ENCODE data around the gene IGFBP5. TPM values are rescaled to one million over a fixed set of nuclear protein-coding genes. Genes with fewer than 3 reads are reported as not detected.

Gene IGFBP5
- total RNA-seq, 1 donor from 2014 or later, result 191 TPM

- intact Hi-C loops (cut with DNase I), result no loop called here
- peak; percentile 88 for DNase-seq (ENCODE audit: low spot score)
Measured at GRCh38 chr2:216692636-216693413, 2.5 kb downstream of the IGFBP5 start.

DNA sequence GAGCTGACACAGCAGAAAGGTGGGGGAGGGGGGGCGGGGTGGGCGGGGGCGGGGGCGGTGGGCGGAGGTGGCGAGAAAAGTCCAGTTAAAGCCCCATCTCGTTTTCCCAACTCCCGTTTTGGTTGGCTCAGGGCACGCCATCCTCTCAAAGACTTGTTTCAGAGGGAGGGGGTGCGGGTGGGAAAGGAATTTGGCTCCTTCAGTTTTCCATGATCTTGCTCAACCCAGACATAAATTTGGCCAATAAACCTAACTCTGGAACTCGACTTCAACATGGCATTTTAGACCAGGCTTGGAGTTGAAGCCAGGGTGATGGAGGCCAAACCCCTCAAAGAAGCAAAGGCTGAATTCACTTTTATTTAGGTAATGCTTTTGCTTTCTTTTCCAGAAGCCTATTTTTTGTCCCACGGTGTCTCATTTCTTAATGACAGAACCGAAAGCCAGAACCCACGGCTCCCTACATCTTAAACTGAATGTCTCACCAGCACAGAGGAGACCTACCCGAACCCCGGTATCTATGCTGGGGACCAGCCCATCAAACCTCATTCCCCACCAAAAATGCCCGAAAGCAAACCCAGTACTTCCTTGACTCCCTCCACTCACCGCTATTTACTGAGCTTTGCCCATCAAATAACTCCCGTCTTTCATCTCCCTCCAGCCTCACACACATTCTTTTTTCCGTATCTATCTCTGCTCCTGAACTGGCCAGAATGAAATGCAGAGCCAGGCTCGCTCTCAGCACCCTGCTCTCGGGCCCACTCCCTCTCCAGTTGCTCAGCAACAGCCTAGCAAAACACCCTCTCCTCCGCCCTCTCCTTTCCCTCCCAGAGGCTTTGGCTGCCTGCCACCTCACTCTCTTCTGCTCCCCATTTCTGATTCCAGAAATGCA lies 4.3 kb downstream of the IGFBP5 start:
- DNase-seq (ENCODE audit: low spot score), result peak; percentile 90
- intact Hi-C loops (cut with DNase I), result no loop called here

DNA sequence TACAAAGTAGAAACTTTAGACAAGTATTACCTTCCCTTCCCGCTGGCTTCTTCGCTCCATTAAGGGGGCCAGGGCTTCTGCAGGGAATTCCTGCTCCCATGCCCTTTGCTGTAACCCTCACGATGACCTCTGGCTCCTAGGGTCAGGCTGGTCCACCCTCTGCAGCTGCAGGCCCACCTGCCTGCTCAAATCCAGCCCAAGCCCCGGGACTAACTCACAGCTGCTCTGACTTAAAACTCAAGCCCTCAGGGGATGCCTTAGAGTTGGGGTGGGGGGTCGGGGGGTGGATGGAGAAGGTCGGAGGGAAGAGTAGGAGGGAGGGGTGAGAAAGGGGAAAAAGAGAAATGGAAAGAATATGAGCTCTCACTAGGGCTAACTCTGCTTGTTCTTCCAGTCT lies 4.9 kb downstream of the IGFBP5 start:
- DNase-seq (ENCODE audit: low spot score), result peak; percentile 22
- intact Hi-C loops (cut with DNase I), result no loop called here

DNA sequence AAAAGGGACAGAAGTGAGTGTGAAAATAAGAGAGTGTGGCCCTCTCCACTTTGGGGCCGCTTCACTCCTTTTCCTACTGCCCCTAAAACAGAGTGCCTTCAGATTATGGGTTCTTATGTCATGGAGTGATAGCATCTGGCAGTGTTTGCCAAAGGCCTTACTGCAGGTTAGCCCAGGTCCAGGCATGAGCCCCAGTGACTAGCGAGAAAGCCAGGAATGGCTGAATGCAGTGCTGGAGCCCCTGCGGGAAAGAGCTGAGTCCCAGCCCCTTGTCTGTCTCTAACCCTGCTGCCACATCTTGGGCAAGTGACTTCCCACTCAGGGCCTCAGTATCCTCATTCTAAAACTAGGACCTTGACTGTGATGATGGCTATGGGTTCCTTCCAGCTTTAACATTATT lies 6.0 kb downstream of the IGFBP5 start:
- intact Hi-C loops (cut with DNase I), result loop anchor here (10.0 kb wide), 1 partner anchor 695 kb away; no protein-coding TSS in a partner anchor
- DNase-seq (ENCODE audit: low spot score), result peak; percentile 66

DNA sequence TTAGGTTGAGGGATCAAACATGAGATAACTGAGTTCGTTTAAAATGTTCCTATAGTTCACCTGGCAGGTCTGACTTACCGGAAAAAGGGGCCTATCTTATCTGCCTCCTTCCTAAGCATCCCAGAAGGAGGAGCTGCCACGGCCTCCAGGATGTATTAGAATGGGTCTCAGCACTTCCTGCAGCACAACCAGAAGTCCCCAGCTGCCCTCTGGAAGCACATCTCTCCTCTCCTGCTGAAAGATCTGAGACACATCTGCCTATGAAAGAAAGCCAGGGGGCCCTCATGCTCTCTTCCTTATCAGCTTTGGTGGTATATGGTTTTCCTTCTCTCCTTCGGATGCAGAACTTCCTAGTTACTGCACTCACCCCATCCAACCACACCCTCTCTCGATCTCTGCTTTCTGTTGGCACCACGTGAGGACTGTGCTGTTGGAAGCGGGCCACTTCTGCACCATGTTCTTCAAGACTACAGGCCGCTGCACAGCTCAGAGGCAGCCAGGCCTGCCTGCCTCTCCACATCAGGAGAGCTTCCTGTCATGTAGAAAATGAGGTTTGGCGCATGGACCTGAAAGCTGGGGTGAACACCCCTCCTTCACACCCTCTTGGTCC lies 6.5 kb downstream of the IGFBP5 start:
- intact Hi-C loops (cut with DNase I), result loop anchor here (10.0 kb wide), 1 partner anchor 696 kb away; no protein-coding TSS in a partner anchor
- peak; percentile 76 for DNase-seq (ENCODE audit: low spot score)

- DNase-seq (ENCODE audit: low spot score), result peak; percentile 61
- intact Hi-C loops (cut with DNase I), result loop anchor here (10.0 kb wide), 1 partner anchor 697 kb away; no protein-coding TSS in a partner anchor
Measured at GRCh38 chr2:216687646-216688045, 7.7 kb downstream of the IGFBP5 start.

- intact Hi-C loops (cut with DNase I), result loop anchor here (10.0 kb wide), 1 partner anchor 698 kb away; no protein-coding TSS in a partner anchor
- peak; percentile 70 for DNase-seq (ENCODE audit: low spot score)
Measured at GRCh38 chr2:216687111-216687510, 8.2 kb downstream of the IGFBP5 start.

- peak; percentile 71 for DNase-seq (ENCODE audit: low spot score)
Measured at GRCh38 chr2:216685327-216685875, 9.9 kb downstream of the IGFBP5 start.

GRCh38 chr2:216683846-216684245 lies 11.5 kb downstream of the IGFBP5 start:
- DNase-seq (ENCODE audit: low spot score), result no peak
- intact Hi-C loops (cut with DNase I), result loop anchor here (1.0 to 10.0 kb wide), 3 partner anchors 483 to 826 kb away; no protein-coding TSS in a partner anchor

More at GRCh38 chr2:216685327-216685875, 9.9 kb downstream of the IGFBP5 start:
- intact Hi-C loops (cut with DNase I), result loop anchor here (10.0 kb wide), 1 partner anchor 699 kb away; no protein-coding TSS in a partner anchor

GRCh38 chr2:216681683-216682082 lies 13.7 kb downstream of the IGFBP5 start:
- intact Hi-C loops (cut with DNase I), result loop anchor here (5.0 to 10.0 kb wide), 2 partner anchors 486 to 703 kb away; no protein-coding TSS in a partner anchor
- no peak for DNase-seq (ENCODE audit: low spot score)

GRCh38 chr2:216680951-216681629 lies 14.3 kb downstream of the IGFBP5 start:
- intact Hi-C loops (cut with DNase I), result loop anchor here (5.0 to 10.0 kb wide), 2 partner anchors 486 to 704 kb away; no protein-coding TSS in a partner anchor
- DNase-seq (ENCODE audit: low spot score), result no peak

DNA sequence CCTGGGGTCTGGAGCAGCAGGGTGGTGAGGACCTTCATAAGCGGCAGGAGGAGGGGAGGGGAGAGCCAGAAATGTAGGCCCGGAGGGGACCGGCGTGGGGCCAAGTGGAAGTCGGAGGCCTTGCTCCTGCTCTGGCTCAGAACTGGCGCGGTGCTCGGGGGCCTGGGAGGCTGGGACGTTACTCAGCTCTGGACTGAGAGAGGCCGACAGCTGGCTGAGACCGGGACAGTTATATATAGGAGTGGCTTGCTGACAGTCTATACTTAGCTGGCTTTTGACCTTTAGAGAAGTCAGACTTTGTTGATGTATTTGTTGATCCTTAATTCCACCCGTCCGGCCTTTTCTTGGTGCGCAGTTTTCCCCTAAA lies 15.7 kb downstream of the IGFBP5 start:
- intact Hi-C loops (cut with DNase I), result loop anchor here (5.0 to 10.0 kb wide), 2 partner anchors 488 to 705 kb away; no protein-coding TSS in a partner anchor
- peak; percentile 89 for DNase-seq (ENCODE audit: low spot score)

DNA sequence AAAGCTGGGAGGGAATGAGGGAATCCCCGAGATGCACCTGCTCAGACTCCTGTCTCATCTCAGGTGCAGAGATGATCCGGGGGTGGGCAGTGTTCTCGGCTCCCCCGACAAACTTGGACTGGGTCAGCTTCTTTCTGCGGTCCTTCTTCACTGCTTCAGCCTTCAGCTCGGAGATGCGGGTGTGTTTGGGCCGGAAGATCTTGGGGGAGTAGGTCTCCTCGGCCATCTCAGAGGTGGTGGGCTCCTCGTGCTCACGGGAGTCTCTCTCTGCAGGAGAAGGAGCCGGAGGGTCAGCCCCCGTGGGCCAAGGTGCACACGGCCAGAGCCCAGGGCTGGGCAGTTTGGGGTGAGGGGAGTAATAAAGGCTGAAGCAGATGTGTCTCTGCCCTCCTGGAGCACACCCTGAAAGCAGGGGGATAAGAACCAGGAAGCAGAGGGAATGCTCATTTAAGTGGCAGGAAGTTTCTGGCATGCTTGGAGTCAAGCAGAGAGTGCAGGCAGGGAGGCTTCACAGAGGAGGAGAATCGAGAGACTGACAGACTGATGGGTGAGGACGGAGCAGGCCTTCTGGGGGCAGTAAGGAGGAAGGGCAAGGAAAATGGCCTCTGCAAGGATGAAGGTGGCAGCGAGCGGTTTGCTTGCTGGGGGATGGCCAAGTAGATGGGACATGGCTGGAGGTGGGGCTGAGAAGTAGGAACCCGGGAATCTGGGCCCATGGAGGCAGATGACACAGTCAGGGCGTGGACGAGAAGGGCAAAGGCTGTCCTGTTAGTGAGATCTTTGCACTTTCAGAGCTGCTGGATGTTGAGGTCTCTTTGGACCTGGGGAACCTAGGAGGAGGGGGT lies 16.3 kb downstream of the IGFBP5 start:
- intact Hi-C loops (cut with DNase I), result no loop called here
- no peak for DNase-seq (ENCODE audit: low spot score)

DNA sequence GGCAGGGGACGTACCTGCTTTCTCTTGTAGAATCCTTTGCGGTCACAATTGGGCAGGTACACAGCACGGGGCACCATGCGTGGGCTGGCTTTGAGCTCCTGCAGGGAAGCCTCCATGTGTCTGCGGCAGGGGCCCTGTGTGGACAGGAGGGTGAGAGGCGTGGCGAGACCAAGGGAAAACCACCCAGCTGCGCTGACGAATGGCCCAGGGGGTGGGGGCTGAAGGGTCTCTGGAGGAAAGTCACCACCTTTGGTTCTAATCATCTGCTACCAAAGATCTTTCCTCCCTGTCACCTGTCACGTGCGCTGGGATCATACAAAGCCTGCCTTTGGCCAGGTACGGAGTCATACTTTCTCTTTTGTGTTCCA lies 17.3 kb downstream of the IGFBP5 start:
- no peak for DNase-seq (ENCODE audit: low spot score)
- intact Hi-C loops (cut with DNase I), result no loop called here

DNA sequence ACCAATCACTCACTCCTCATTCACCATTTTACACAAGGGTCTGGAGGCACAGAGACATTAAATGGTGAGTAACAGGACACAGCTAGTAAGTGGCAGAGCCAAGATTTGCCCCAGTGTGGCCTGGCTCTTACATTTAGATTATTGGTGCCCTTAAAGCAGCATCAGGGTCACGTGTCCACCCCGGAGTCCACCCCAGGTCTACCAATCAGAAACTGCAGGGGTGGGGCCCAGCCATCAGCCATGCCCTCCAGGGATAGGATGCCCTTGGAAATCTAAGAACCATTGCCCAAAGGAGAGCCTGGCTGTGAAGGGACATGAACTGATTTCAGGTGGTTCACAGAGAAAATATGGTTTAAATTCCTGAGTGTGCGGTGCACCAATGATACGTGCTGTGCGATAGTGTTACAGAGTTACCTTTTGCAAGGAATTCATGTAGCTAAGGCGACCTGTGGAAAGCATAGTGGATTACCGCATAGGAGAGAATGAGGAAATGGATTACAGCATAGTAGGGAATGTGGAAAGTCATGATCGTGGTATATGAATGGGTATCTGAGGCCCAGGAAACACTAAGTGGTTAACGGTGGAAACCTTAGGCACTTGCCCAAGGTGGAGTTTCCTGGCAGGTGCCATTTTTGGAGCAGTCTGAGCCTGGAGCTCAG lies 17.8 kb downstream of the IGFBP5 start:
- intact Hi-C loops (cut with DNase I), result no loop called here
- no peak for DNase-seq (ENCODE audit: low spot score)

- intact Hi-C loops (cut with DNase I), result no loop called here
Measured at GRCh38 chr2:216676630-216677029, 18.7 kb downstream of the IGFBP5 start.

DNA sequence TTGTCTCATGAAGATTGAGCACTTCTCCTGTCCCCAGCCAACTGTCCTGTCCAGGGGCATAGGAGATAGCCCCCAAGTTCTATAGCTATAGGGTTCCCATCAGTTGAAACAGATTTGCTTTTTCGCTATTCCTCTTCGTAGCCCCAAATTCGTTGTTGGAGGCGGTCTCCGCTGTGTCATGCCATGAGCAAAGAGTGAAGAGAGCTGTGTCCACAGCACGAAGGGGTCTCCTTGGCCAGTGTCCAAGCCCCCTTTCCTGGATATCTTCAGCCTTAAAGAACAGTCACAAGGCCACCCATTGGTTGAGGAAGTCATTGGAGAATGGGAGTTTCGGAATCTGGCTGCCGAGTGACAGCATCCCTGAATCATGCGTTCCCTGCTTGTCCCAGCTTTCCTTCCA lies 21.0 kb downstream of the IGFBP5 start:
- intact Hi-C loops (cut with DNase I), result no loop called here
- no peak for DNase-seq (ENCODE audit: low spot score)

More at GRCh38 chr2:216676630-216677029, 18.7 kb downstream of the IGFBP5 start:
- DNase-seq (ENCODE audit: low spot score), result no peak
